Stimulated activated CD4-positive, alpha-beta T cell treated with anti-CD3 and anti-CD28 coated beads, Interleukin-2, amount 100 ng/mL, for 48 hours (primary cell): Measurements from ENCODE around the gene CAV1.

ENCODE experiments used
- DNase-seq, 2 donors: peaks; one replicate each; pipeline ENCODE4 v3.0.0-alpha.2; 2020

Gene CAV1

DNA sequence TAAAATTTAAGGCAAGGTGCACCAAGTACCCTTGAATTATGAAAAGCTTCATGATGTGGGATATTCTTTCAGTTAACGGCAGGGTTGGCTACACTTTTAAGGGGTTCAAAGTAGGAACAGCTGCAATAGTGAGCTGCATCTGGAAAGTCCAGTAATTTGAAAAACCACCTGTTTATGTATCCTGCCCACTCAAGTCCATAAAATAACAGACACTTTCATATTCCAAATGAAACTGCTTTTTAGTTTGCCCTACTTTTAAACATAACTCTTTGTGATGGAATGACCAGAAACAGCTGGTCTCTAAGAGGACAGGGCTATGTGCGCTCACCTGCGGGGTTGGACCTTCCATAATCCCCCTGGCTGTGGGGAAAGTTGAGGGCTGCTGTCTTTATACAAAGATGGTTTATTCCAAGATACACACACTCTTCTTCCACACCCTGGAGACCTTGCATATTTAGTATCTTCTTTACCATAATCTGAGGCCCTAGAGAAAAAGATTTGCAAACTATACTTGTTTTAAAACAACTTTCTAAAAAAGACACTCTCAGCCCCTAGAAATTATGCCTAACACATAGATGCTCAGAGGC, 7.4 kb downstream of the CAV1 start:
- no peak for DNase-seq

DNA sequence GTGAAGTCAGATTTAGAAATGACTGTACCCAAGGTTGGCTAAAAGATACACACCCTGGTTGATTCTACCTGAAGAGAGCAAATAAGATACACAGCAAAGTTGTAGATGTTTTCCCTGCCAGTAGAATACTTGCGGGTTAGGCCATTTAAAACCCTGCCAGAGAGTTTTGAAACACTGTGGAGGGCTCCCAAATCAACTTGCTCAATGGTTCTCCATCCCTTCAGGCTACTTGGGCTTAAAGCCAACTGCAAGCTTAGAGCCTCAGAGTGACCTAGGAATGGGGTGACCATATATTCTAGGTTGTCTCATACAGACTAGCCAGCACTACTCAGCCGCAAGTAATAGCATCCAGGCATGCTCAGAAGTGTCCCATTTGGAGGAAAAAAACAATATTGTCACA, 10.0 kb downstream of the CAV1 start:
- DNase-seq = no peak

DNA sequence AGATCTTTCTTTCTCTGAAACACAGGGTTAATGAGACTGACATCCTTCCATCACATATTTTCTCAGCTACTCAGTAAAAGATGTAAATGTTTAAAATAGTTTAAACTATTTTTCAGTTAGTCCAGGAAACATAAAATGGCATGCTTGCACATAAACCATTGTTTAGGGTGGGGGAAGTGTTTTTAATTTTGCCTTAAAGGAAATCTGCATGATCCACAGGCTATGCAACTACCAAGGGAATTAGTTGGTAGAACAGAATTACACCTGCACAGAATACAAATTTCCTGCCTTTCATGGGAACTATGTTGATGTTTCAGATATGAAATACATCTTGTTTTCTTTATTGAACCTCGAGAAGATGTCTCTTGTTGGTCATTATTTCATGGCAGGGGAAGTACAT, 10.6 kb downstream of the CAV1 start:
- DNase-seq = no peak

DNA sequence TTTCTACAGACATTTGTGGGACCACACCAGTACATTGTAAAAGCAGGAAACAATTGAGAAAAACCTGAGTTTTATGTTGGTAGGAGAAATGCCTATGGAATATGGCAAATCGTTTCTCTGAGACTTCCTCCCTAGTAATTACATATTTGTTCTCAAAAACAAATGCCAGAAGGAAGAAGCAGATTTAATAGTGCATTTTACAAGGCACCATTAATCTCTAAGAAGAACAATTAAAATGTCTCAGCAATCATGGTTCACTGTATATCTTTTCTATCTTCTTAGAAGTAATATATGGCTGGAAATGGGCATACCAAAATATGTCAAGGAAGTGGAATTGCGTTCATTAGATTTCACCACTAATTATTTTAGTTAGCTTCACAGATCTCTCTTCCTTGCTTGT, 13.3 kb downstream of the CAV1 start:
- no peak for DNase-seq

DNA sequence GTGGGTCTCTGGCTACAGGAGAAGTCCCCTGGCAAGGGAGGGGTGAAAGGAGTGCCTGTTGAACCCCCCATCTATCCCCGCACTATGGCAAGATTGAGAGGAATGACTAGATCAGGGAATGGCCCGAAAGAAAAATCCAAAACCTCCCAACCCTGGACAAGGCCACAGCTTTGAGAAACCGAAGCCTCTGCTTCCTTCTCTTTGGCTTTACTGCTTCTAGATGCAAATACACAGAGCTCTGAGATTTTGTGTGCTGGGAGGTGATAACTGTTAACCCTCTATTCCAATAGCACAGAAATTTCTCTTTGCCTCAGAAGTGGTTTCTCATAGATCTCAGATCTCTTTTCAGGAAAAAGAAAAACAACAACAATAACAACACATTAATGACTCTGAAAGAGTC, 15.0 kb downstream of the CAV1 start:
- DNase-seq = no peak

DNA sequence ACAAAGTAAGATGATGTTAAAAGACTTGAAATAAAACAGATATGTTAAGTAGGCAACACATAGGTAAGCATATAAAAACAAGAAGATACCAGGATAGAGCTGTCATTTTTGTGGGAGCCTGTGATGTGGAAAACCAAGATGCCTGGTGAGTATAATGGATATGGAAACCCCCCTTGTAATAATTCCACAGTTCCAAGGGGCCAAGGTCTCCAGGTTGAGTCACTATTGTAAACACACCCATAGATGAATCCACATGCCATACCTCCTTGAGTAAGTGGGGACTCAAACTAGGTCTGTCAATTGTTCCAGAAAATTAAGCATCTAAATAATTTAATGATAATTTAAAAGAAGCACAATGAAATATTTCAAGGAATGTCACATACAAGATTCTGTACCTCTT, 15.9 kb downstream of the CAV1 start:
- no peak for DNase-seq

DNA sequence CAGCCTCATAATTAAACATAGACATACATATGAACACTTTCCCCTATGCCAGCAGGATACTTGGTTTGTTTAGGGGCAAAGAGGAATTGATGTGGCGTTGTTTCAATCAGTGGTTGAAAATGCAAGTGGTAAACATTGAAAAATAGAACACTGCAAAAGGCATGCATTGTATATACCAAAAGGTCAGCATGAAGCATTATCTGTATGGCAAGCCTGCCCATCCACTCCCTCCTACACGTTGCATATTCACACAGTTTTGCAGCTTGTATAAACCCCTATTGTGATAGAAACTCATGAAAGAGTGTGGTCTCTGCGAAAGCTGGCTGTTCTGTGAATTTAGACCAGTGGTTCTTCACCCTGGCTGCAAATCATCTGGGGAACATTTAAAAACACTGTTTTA, 17.1 kb downstream of the CAV1 start:
- no peak for DNase-seq

DNA sequence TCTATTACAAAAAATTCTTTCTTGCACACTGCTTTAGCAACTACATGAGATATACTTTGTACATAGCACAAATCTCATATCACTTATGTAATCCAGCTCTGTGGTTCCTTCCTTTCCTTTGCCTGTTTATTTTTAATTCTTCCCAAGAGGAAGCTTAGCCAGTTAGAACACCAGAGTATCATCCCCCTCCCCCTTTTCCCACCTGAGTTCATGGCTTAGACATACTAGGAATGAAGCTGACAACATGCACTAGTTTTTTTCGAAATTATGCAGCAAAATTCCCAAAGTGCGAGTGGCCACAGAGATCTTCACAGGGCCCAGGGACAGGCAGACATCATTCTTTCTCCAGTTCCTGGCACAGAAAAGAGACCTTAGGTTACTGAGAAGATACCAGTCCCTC, 17.8 kb downstream of the CAV1 start:
- no peak for DNase-seq

DNA sequence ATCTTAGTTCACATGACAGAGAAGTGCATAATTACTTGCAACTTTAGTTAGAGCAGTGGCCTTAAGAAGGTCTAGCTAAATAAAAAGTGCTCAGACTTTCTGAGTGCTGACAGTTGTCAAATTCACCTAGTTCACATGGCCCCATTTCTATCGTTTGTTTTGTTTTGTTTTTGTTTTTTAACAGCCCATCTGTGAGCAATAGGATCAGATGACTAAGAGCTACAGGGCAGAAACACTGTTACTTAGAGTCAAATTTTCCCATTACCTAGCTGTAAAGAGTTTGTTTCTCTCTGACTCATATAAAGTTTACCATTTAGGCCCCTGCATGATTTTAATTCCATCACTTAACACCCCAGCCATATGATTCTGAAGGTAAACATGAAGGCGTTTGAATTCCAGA, 18.8 kb downstream of the CAV1 start:
- DNase-seq = no peak

DNA sequence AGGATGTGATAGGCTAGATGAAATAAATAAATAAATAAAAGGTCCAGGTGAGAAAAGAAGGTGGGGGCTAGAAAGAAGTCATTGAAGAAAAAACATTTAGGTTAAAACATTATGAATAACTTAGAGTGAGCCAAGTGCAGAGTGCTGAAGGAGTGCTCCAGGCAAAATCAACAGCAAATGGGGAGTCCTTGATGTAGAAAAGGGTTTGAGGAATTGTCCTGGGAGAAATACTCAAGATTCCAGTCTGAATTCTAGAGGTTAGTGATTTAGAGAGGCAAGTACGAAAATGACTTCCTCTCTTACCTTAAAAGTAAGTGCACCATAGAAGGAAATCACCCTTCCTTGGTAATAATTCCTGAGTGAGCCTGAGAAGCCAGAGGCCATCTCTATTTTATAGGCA, 19.7 kb downstream of the CAV1 start:
- no peak for DNase-seq

DNA sequence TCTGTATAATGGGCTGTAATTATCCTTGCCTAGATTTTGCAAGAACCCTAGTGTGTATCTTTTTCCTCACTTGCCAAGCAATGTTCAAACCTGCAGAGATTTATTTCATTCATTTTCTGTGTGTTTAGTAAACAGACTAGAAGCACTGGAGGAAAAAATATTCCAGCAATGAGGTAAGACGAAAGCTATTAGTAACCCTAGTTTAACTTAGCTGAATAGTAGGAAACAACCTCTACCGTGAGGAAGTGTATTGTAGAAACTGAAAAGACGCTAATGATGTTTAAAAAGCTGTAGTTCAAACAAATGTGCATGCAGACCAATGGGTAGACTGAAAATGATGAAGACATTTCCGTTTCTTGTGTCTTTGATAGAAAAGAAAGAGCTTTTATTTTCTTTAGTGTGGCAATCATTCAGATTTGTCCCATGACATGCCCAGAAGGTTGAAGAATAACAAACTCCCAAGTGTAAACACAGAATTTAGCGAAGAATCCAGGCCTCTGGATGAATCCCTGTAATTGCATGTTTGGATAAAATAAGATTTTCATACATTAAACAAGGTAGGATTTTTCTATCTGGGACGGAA, 20.7 kb downstream of the CAV1 start:
- DNase-seq = no peak

DNA sequence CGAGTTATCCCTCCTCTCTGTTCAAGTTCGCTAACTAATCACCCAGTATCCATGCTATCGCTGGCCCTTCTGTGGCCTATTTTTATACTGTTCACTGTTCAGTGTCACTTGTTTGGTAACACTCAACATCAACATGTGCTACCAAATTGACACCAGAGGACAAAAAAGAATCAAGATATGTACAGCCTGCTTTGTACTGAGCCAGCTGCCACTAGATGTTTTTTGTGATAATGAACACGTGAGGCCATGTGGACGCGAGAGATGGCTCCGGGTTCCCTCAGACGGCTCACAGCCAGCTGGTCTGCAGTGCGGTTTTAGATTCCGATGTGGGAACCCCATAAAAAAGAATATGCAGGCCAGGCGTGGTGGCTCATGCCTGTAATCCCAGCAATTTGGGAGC, 21.2 kb downstream of the CAV1 start:
- DNase-seq = no peak

DNA sequence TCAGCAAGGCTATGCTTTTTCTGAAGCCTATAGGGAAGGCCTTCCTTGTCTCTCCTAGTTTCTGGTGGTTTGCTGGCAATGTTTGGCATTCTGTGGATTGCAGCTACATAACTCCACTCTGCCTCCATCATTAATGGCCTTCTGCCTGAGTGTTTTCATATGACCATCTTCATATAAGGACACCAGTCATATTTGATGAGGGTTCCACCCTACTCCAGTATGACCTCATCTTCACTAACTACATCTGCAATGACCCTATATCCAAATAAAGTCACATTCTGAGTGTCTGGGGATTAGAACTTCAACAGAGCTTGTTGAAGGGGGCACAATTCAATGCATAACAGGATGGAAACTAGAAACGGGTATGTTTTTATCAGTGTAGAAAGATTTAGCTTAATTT, 22.1 kb downstream of the CAV1 start:
- DNase-seq = no peak

DNA sequence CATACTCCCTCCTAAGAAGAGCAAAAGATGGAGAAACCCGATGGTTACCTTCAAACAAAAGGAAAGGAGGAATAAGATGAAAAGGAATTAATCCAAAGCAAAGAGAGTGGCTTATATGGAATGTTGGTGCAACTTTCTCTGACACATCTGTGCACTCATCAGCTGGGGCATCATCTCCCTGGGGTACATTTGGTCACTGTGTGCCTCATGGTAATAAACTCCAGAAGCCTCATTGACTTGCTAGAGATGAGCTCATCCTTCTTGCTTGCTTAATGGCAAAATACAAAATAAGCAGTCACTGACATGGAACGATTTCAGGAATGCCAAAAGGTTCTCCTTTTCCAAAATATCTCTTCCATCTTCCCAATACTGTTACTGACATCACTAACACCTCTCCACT, 22.5 kb downstream of the CAV1 start:
- no peak for DNase-seq

DNA sequence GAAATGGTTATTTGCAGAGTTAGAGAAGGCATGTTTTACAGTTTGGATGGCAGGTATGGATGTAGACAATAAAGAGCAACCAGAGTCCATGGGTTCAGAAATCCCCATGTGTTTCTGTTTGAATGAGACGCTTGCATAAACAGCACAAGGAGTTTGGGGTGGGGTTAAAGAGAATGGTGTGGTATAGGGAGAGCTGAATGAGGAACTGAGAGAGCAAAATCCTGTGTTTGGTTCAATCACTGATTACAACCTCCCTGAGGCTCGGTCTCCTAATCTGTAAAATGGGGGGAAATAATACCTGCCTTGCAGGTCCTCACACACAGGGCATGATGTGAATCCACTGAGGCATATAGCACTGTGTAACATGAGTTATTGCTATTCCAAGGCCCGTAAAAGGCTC, 23.7 kb downstream of the CAV1 start:
- no peak for DNase-seq

DNA sequence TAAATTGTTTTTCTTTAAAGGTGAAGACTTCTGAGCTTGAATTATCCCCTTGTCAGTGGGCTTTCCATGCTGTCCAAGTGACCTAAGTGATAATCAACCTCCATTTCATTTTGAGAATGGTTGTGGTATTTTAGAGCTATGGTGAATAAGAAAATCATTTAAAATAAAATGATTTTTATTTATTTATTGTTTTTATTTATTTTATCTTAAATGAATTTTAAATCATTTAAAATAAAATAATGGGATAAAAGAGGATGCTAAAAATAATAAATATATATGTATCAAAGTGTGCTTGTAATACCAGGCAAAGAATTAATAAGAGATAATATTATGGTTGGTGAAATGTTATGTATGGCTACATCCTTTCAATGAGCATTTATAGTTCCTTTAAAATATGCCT, 24.5 kb downstream of the CAV1 start:
- DNase-seq = no peak

DNA sequence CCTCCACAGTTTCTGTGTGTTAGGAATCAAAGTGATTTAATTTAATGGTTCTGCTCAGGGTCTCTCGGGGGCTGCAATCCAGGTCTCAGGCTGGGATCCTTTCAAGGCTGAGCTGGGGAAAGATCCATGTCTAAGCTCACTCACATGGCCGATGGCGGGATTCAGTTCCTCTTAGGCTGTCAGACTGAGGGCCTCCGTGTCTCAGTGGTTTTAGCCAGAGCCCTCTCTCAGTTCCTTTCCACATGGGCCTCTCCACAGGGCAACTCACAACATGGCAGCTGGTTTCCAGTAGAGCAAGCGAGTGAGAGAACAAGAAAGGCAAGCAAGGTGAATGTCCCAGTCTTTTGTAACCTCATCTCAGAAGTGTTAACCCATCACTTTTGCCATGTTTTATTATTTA, 26.9 kb downstream of the CAV1 start:
- no peak for DNase-seq

DNA sequence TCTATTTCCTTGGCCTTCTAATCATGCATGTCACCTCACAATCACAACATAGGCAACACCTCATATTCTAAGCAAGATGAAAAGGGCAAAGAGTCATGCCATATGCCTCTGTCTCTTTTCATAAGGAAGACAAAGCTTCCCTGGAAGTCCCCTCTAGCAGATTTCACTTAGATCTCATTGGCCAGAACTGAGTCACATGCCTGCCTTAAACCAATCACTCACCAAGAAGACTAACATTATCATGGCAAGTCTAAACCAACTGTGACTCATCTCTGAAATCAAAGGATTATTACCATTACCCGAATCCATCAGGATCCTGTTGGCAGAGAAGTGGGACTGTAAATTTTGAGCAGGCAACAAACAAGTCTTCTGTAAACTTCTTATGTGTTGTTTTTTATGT, 27.8 kb downstream of the CAV1 start:
- DNase-seq = no peak

DNA sequence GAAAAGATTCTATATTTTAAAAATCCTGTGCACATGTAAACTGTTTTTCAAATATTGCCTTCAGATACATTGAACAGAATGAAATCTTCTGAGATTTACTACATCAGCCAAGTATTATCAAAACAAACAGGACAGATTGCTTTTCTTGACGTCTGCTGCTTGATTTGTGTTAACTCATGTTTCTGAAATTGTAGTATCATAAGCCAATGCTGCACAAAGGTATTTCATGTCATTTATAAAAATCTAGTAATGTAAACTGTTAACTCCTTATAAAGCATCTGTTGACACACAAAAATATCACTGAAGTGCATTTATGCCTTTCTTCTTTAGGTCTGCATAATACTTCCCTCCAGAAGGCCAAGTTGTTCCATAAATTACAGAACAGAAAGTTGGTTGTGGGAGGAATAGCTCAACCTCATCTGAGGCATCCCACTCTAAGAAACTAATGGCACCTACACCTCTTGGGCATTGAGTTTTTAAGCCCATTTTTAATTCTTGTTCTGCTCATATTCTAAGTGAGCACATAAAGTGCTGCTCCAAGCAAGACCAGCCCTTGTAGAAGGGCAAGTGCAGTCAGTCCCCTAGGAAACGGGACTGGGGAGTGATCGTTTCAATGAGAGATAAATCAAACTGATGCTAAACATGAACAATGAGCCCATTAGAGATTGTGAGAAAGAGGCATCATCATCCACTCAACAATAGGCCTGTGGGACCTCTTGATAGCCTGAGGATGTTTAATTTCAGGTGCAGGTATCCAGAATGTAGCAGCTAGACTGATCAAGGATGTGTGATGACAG, 28.5 kb downstream of the CAV1 start:
- no peak for DNase-seq

DNA sequence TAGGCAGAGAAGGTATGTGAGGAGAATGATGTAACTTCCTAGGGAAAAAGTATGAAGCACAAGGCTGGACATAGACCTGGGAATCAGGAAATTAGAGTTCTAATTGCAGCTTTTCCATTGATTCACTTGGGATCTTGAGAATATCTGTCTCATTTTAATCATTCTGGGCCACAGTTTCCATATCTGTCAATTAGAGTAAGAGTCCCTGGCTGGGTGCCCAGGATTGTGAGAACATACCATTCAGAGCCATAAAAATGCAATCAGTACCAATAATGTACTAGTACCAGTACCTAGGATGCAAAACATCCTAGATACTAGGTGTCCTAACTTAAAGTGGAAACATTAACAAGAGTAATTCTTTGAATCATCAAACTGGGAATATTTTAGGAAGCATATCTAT, 29.6 kb downstream of the CAV1 start:
- DNase-seq = no peak

DNA sequence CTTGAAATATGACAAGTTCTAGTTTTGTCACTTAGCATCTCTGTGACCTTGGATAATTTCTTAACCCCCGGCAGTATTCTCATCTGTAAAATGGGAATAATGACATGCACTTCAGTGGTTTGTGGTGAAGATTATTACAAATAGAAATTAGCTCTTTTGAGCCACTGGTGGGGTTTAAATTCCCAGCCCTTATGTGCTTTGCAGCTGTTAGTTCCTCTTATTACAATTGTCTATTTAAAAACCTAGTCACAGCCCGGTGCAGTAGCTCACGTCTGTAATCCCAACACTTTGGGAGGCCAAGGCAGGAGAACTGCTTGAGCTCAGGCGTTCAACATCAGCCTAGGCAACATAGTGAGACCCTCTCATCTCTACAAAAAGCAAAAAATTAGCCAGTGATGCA, 30.1 kb downstream of the CAV1 start:
- no peak for DNase-seq

DNA sequence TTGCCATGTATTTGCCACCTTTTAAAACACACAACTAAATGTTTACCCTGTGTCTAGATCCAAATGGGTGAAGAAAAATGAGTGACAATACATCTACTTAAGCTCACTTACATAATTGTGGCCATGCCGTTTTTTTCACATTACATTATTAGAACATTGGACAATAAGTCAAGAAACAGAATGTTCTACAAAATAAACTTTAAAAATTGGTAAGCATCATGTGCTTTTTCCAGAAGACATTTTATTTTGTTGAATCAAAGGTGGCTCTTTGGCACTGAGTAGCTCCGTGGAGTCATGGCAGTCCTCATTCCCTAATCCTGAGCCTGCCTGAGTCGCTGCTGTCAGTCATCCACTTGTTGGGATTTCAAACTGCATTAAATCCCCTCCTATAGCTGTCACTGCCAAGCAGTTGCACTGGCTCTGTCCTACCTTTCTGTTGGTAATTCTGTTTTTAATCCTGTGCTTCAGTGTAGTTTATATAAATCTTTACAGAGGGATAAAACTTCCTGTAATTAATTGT, 32.3 kb downstream of the CAV1 start:
- DNase-seq = no peak

DNA sequence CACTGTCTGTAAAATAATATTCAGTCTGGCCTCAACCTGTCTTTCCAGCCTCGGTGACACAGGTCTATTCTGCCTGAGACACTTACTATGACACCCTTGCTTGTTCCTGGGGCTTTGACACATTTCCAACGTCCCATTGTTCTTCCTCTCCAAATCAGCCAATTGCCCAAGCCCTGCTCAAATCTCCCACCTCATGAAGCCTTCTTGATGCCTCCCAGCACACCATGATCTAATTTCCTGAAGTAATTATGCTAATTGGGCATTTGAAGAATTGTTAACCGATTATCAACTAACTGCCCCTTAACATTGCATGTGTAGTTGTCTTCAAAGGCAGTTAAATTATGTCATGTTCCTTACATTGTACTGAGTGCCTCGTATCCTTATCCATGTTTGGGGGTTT, 33.1 kb downstream of the CAV1 start:
- no peak for DNase-seq
